AG04450 (cell line): Measurements from ENCODE around the gene SLC15A4. TPM values are rescaled to one million over a fixed set of nuclear protein-coding genes. Genes with fewer than 3 reads are reported as not detected.

ENCODE experiments used
- CTCF ChIA-PET: fragments of 300-600, 350-600 bp; formaldehyde crosslinking; extraction: SDS; loops from one replicate; lab custom pipeline; 2022; ENCODE audit warnings: antibody characterized with exemption, inconsistent platforms; lab: Charles Lee
- POLR2A ChIA-PET: fragments of 350-600 bp; formaldehyde crosslinking; extraction: SDS; loops from one replicate; lab custom pipeline; 2021; ENCODE audit warnings: antibody characterized with exemption, inconsistent platforms; lab: Yijun Ruan, JAX
- DNase-seq: peaks from one replicate; pipeline ENCODE4 v3.0.0-alpha.2; 2011; ENCODE audit warnings: low read depth, low spot score
- H3K27ac ChIP-seq: one replicate; pipeline ENCODE4 v1.5.1; 2012; ENCODE audit warnings: low read depth, low read length, control low read depth
- H3K27me3 ChIP-seq: one replicate; pipeline ENCODE4 v1.6.0; 2012; ENCODE audit warnings: low read length; ENCODE audit not compliant: control insufficient read depth, insufficient read depth
- H3K4me3 ChIP-seq: 2 replicates; pipeline ENCODE4 v1.5.1; 2011; ENCODE audit warnings: mild to moderate bottlenecking, low read depth, low read length, control low read depth
- H3K9me3 ChIP-seq: 2 replicates; pipeline ENCODE4 v1.5.1; 2012; ENCODE audit warnings: low read length; ENCODE audit not compliant: control insufficient read depth, insufficient read depth
- polyA plus RNA-seq: library from polyadenylated mRNA; depleted of rRNA; stranded (reverse); fragments of >200 nt; gene quantifications from 2 replicates; pipeline ENCODE4 v1.2.3, GENCODE V29; 2011
- TF ChIP-seq, protein P1 (sequence below): IDR thresholded peaks from 2 replicates; pipeline ENCODE4 v1.5.1; 2011; ENCODE audit warnings: low read depth, low read length, control low read depth, inconsistent platforms

Gene SLC15A4
- polyA plus RNA-seq, 1 experiment = 21.2 TPM

DNA sequence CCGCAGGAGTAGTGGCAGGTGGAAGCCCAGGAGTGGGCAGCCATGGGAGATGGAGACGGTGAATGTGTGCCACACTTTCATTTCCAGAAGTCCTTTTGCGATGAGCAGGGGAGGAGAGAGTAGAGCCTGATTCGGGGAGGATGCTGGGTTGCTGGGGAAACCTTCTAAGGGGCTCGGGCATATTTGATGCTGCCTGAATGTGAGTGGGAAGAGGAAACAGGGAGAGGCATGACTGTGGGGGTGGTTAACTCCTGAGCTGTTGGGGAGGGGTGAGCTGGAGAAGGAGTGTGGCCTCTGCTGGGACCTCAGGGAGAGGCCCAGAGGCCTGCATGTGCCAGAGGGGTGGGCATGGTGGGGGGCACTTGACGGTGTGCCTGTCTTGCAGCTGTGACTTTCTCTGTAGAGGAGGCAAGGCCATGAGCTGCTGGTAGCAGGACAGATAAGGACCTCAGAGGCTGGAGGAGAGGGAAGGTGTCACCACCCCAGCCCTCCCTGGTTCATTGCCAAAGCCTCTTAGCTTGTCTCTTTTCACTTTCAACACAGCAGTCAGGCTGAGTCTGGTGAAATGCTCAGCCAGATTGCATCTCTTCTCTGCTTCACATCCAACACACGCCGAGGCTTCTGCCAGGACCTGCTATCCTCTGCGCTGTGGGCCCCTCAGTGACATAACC is 40.9 kb upstream of the SLC15A4 start:
- Histone ChIP-seq H3K4me3 (no peak overlapping the region), H3K27ac (no peak overlapping the region), H3K9me3 (peaks cover 57% of the 10 kb centered on the region), H3K27me3 (no peaks in the 10 kb centered on the region)
- TF ChIP-seq, protein P1, sequence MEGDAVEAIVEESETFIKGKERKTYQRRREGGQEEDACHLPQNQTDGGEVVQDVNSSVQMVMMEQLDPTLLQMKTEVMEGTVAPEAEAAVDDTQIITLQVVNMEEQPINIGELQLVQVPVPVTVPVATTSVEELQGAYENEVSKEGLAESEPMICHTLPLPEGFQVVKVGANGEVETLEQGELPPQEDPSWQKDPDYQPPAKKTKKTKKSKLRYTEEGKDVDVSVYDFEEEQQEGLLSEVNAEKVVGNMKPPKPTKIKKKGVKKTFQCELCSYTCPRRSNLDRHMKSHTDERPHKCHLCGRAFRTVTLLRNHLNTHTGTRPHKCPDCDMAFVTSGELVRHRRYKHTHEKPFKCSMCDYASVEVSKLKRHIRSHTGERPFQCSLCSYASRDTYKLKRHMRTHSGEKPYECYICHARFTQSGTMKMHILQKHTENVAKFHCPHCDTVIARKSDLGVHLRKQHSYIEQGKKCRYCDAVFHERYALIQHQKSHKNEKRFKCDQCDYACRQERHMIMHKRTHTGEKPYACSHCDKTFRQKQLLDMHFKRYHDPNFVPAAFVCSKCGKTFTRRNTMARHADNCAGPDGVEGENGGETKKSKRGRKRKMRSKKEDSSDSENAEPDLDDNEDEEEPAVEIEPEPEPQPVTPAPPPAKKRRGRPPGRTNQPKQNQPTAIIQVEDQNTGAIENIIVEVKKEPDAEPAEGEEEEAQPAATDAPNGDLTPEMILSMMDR = no peak
- ChIA-PET CTCF (no interaction called here), POLR2A (no interaction called here)
- no peak for DNase-seq

DNA sequence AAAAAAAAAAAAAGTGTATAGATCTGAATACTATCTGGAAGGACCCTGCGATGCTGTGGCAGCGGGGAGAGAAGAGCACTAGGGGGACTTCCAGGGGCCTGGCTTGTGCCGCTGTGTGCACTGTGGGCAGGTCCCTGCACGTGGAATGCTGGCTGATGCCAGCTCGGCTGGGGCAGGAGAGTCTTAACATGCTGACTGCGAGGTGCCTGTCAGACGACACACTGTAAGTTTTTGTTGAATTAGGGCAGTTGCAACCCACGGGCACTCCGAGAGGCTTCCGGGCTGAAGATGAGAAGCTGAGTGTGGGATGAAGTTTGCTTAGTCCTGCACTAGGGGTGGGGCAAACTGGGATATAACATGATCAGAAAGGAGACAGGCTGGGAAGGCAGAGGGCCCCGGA is 40.2 kb upstream of the SLC15A4 start:
- TF ChIP-seq, protein P1 = no peak
- DNase-seq = no peak
- CTCF ChIA-PET = no interaction called here
- POLR2A ChIA-PET = no interaction called here
- no peak overlapping the region for H3K27ac ChIP-seq
- H3K9me3 ChIP-seq = peaks cover 59% of the 10 kb centered on the region
- no peak overlapping the region for H3K4me3 ChIP-seq
- no peaks in the 10 kb centered on the region for H3K27me3 ChIP-seq

DNA sequence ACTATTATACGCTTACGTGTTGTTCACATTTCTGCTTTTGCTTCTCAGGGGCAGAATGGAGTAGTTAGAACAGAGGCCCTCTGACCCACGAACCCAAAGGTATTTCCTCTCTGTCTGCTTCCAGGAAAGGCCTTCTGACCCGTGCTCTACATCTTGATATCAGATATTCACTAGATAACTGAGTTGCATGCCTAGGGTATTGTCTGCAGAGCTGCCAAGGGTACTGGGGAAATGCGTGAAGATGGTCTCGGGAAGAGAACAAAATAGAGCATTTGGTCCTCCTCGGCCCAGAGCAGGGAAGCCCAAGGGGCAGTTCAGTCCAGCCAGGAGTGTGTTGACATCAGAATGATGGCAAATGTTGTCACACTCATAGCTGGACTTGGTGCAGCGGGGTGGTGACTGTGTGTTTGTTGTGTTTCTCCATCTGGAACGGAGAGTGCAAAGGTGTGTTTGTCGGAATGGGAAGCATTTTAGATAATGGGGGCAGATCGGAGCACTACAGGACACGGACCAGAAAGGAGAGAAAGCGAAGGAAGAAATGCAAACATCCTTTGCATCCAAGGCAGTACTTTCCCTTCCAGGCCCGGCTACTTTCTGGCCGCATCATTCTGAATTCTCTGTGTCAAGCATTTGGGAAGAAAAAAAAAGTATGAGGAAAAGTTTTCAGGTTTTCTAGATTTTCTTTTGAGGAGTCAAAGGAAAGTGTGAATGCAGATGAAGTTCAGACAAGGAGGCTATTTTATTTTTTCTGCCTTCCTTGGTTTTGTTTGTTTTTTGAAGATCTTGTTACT is 37.7 kb upstream of the SLC15A4 start:
- TF ChIP-seq, protein P1 = no peak
- Histone ChIP-seq H3K27me3 (no peaks in the 10 kb centered on the region), H3K9me3 (peaks cover 44% of the 10 kb centered on the region), H3K27ac (no peak overlapping the region), H3K4me3 (no peak overlapping the region)
- ChIA-PET CTCF (no interaction called here), POLR2A (no interaction called here)
- no peak for DNase-seq

GRCh38 chr12:128859311-128859710 is 35.6 kb upstream of the SLC15A4 start:
- CTCF ChIA-PET = interaction anchor here (0.6 kb wide), 1 partner anchor 77 kb away, joined by 6 read pairs; no protein-coding TSS in a partner anchor
- peaks cover 37% of the 10 kb centered on the region for H3K9me3 ChIP-seq

More at GRCh38 chr12:128859311-128859710, 35.6 kb upstream of the SLC15A4 start:
- POLR2A ChIA-PET = no interaction called here
- H3K4me3 ChIP-seq = no peak overlapping the region
- no peak overlapping the region for H3K27ac ChIP-seq
- H3K27me3 ChIP-seq = no peaks in the 10 kb centered on the region
- no peak for DNase-seq
- TF ChIP-seq, protein P1 = no peak
